Osteoblast (primary cell): ENCODE measurements around the gene PTPN2. TPM values are rescaled to one million over a fixed set of nuclear protein-coding genes. Genes with fewer than 3 reads are reported as not detected.

Source experiments
- DNase-seq: peaks from one replicate; pipeline ENCODE4 v3.0.0; 2011; ENCODE audit warnings: low spot score, mixed read lengths; ENCODE audit not compliant: insufficient read length; ENCODE audit errors: missing footprints
- H2AFZ ChIP-seq: 2 replicates; pipeline ENCODE4 v1.6.0; 2011; ENCODE audit warnings: mild to moderate bottlenecking, low read length
- H3K27ac ChIP-seq: 2 replicates; pipeline ENCODE4 v1.5.1; 2011; ENCODE audit warnings: mild to moderate bottlenecking, low read depth, low read length, moderate library complexity
- H3K27me3 ChIP-seq: 2 replicates; pipeline ENCODE4 v1.6.0; 2012; ENCODE audit warnings: mild to moderate bottlenecking, control low read depth, inconsistent platforms, low read length, moderate library complexity; ENCODE audit not compliant: insufficient read depth
- H3K36me3 ChIP-seq: 2 replicates; pipeline ENCODE4 v1.5.1; 2011; ENCODE audit warnings: mild to moderate bottlenecking, low read length, control low read depth, moderate library complexity; ENCODE audit not compliant: insufficient read depth
- H3K4me1 ChIP-seq: 2 replicates; pipeline ENCODE4 v1.5.1; 2011; ENCODE audit warnings: mild to moderate bottlenecking, low read length, control low read depth, moderate library complexity; ENCODE audit not compliant: insufficient read depth
- H3K4me2 ChIP-seq: 2 replicates; pipeline ENCODE4 v1.6.0; 2011; ENCODE audit warnings: mild to moderate bottlenecking, low read length; ENCODE audit not compliant: insufficient read depth
- H3K4me3 ChIP-seq: fragments of 200-600 bp; sonication (generic); 3 replicates; pipeline ENCODE4 v1.5.1; 2012; ENCODE audit warnings: mild to moderate bottlenecking, low read length, inconsistent platforms; ENCODE audit not compliant: insufficient read depth
- H3K79me2 ChIP-seq: 2 replicates; pipeline ENCODE4 v1.6.0; 2012; ENCODE audit warnings: mild to moderate bottlenecking, low read length, control low read depth, inconsistent platforms; ENCODE audit not compliant: insufficient read depth
- H3K9me3 ChIP-seq: 2 replicates; pipeline ENCODE4 v1.5.1; 2011; ENCODE audit warnings: low read depth, low read length, control low read depth
- H4K20me1 ChIP-seq: 2 replicates; pipeline ENCODE4 v1.6.0; 2012; ENCODE audit warnings: mild to moderate bottlenecking, low read length, control low read depth; ENCODE audit not compliant: insufficient read depth
- total RNA-seq: library from RNA; depleted of rRNA; stranded (reverse); fragments of >200 nt; gene quantifications from 2 replicates; pipeline ENCODE4 v1.2.3, GENCODE V29; 2012
- TF ChIP-seq, protein P1 (sequence below): IDR thresholded peaks from 2 replicates; pipeline ENCODE4 v1.5.1; 2011; ENCODE audit warnings: mild to moderate bottlenecking, low read depth, low read length, moderate library complexity; ENCODE audit errors: extremely low read depth

Gene PTPN2
- total RNA-seq, 1 donor, result 37.6 TPM

GRCh38 chr18:12851716-12852115, 32.3 kb downstream of the PTPN2 start:
- peak overlapping the region; percentile 33 for H3K4me2 ChIP-seq
- DNase-seq, result no peak

DNA sequence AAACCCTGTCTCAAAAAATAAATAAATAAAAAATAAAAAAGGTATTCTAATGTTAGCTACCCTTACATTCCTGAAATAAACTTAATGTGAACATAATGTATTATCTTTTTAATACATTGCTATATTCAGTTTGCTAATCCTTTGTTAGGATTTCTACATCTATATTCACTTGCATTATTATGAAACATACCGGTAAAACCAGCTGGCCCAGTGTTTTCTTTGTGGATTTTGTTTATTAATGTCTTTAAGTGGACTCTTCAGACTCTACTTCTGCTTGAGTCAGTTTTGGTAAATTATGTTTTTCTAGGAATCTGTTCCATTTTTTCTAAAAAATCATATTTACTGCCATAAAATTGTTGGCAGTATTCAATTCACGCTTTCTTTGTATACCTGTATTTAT, 34.5 kb downstream of the PTPN2 start:
- Histone ChIP-seq H3K36me3 (no peaks in the 10 kb centered on the region), H3K4me3 (no peak overlapping the region), H4K20me1 (no peaks in the 10 kb centered on the region), H3K4me1 (peaks cover 11% of the 10 kb centered on the region), H3K9me3 (no peaks in the 10 kb centered on the region), H3K79me2 (peaks cover 36% of the 10 kb centered on the region), H3K27me3 (no peaks in the 10 kb centered on the region), H2AFZ (no peak overlapping the region), H3K27ac (no peak overlapping the region), H3K4me2 (no peak overlapping the region)
- TF ChIP-seq, protein P1, sequence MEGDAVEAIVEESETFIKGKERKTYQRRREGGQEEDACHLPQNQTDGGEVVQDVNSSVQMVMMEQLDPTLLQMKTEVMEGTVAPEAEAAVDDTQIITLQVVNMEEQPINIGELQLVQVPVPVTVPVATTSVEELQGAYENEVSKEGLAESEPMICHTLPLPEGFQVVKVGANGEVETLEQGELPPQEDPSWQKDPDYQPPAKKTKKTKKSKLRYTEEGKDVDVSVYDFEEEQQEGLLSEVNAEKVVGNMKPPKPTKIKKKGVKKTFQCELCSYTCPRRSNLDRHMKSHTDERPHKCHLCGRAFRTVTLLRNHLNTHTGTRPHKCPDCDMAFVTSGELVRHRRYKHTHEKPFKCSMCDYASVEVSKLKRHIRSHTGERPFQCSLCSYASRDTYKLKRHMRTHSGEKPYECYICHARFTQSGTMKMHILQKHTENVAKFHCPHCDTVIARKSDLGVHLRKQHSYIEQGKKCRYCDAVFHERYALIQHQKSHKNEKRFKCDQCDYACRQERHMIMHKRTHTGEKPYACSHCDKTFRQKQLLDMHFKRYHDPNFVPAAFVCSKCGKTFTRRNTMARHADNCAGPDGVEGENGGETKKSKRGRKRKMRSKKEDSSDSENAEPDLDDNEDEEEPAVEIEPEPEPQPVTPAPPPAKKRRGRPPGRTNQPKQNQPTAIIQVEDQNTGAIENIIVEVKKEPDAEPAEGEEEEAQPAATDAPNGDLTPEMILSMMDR, result no peak
- no peak for DNase-seq

More at GRCh38 chr18:12851716-12852115, 32.3 kb downstream of the PTPN2 start:
- TF ChIP-seq, protein P1, result no peak
- Histone ChIP-seq H2AFZ (no peak overlapping the region), H3K36me3 (peaks cover 7% of the 10 kb centered on the region), H3K27me3 (no peaks in the 10 kb centered on the region), H3K9me3 (no peaks in the 10 kb centered on the region), H3K4me3 (no peak overlapping the region), H4K20me1 (no peaks in the 10 kb centered on the region), H3K4me1 (peaks cover 11% of the 10 kb centered on the region), H3K27ac (peak overlapping the region; percentile 28), H3K79me2 (peaks cover 36% of the 10 kb centered on the region)

DNA sequence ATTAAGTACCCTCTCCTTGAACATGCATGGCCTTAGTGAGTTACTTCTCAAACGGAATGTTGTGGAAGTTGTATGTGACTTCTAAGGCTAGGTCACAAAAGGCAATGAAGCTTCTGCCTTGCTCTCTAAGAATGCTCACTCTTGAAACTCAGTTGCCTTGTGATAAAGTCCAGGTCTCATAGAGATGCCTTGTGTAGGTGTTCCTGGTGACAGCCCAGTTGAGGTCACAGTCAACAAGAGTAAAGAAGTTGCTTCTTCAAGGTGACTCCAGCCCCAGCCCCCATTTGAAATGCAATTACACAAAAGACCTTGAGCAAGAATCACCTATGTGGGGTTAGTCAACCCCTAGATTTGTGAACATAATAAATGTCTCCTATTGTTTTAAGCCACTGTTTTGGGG, 35.6 kb downstream of the PTPN2 start:
- Histone ChIP-seq H3K79me2 (peaks cover 33% of the 10 kb centered on the region), H2AFZ (no peak overlapping the region), H3K4me1 (peaks cover 18% of the 10 kb centered on the region)

DNA sequence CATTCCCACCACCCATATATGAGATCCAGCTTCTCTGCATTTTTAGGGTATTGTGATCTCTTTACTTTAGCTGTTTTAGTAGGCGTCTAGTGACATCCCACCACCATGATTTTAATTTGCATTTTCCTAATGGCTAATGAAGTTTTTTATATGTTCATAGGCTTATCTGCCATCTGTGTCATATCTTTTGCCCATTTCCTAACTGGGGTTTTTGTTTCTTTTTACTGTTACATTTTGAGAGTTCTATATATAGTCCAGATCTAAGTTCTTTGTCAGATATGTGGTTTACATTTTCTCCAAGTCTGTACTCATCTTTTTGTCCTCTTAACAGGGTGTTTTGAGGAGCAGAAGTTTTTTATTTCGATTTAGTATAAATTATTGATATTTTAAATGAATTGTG, 39.6 kb downstream of the PTPN2 start:
- DNase-seq, result no peak
- H3K4me2 ChIP-seq, result no peak overlapping the region
- H3K9me3 ChIP-seq, result no peaks in the 10 kb centered on the region
- peaks cover 19% of the 10 kb centered on the region for H3K4me1 ChIP-seq
- TF ChIP-seq, protein P1, result no peak
- H4K20me1 ChIP-seq, result no peaks in the 10 kb centered on the region
- H3K79me2 ChIP-seq, result peaks cover 46% of the 10 kb centered on the region
- H3K27ac ChIP-seq, result peak overlapping the region; percentile 58
- H3K36me3 ChIP-seq, result no peaks in the 10 kb centered on the region
- H3K4me3 ChIP-seq, result no peak overlapping the region
- no peak overlapping the region for H2AFZ ChIP-seq
- no peaks in the 10 kb centered on the region for H3K27me3 ChIP-seq

More for the DNA sequence above, 35.6 kb downstream of the PTPN2 start:
- H3K27ac ChIP-seq, result no peak overlapping the region
- no peaks in the 10 kb centered on the region for H3K9me3 ChIP-seq
- H4K20me1 ChIP-seq, result no peaks in the 10 kb centered on the region
- H3K4me2 ChIP-seq, result no peak overlapping the region
- no peaks in the 10 kb centered on the region for H3K27me3 ChIP-seq
- no peaks in the 10 kb centered on the region for H3K36me3 ChIP-seq
- DNase-seq, result no peak
- H3K4me3 ChIP-seq, result no peak overlapping the region
- TF ChIP-seq, protein P1, result no peak
